Activated T-cell treated with anti-CD3 and anti-CD28 coated beads for 24 hours (primary cell): ENCODE results near the gene HCK.

Experiments used
- DNase-seq: peaks from one replicate; pipeline ENCODE4 v3.0.0-alpha.2; 2020; ENCODE audit warnings: low read depth

The HCK gene

GRCh38 chr20:32062776-32063170 is 10.7 kb downstream of the HCK start:
- no peak for DNase-seq

- DNase-seq: no peak
Observed at GRCh38 chr20:32063695-32064094, 11.7 kb downstream of the HCK start.

- no peak for DNase-seq
Observed at GRCh38 chr20:32064667-32065066, 12.6 kb downstream of the HCK start.

GRCh38 chr20:32067234-32067821 is 15.3 kb downstream of the HCK start:
- no peak for DNase-seq

GRCh38 chr20:32068174-32068573 is 16.1 kb downstream of the HCK start:
- DNase-seq: no peak

GRCh38 chr20:32069711-32070110 is 17.7 kb downstream of the HCK start:
- DNase-seq: no peak

- no peak for DNase-seq
Observed at GRCh38 chr20:32070282-32070681, 18.2 kb downstream of the HCK start.

GRCh38 chr20:32070690-32071213 is 18.7 kb downstream of the HCK start:
- no peak for DNase-seq

GRCh38 chr20:32071395-32072167 is 19.5 kb downstream of the HCK start:
- no peak for DNase-seq

- no peak for DNase-seq
Observed at GRCh38 chr20:32072168-32072750, 20.2 kb downstream of the HCK start.

GRCh38 chr20:32075534-32075933 is 23.5 kb downstream of the HCK start:
- no peak for DNase-seq

- DNase-seq: no peak
Observed at GRCh38 chr20:32077190-32077589, 25.1 kb downstream of the HCK start.

GRCh38 chr20:32078322-32078721 is 26.3 kb downstream of the HCK start:
- DNase-seq: no peak

- no peak for DNase-seq
Observed at GRCh38 chr20:32078791-32079190, 26.7 kb downstream of the HCK start.

GRCh38 chr20:32079655-32080109 is 27.6 kb downstream of the HCK start:
- no peak for DNase-seq

GRCh38 chr20:32080783-32081182 is 28.7 kb downstream of the HCK start:
- no peak for DNase-seq

- DNase-seq: no peak
Observed at GRCh38 chr20:32083469-32083868, 31.4 kb downstream of the HCK start.

- no peak for DNase-seq
Observed at GRCh38 chr20:32087070-32087469, 35.0 kb downstream of the HCK start.

- DNase-seq: no peak
Observed at GRCh38 chr20:32088759-32089158, 36.7 kb downstream of the HCK start.

- no peak for DNase-seq
Observed at GRCh38 chr20:32089637-32090362, 37.8 kb downstream of the HCK start.

GRCh38 chr20:32091888-32092346 is 39.9 kb downstream of the HCK start:
- DNase-seq: peak; percentile 73

GRCh38 chr20:32098786-32099185 is 46.7 kb downstream of the HCK start:
- no peak for DNase-seq
